GM23248 (cell line): Measurements from ENCODE around the gene DMWD.

ENCODE experiments used
- EZH2 ChIP-seq: fragments of 200-600 bp; sonication (generic); IDR thresholded peaks from 2 replicates; pipeline ENCODE4 v1.6.1; 2018; ENCODE audit warnings: antibody characterized with exemption, mild to moderate bottlenecking; ENCODE audit not compliant: insufficient read depth, poor library complexity, severe bottlenecking
- EZH2phosphoT487 ChIP-seq: fragments of 200-600 bp; sonication (generic); IDR thresholded peaks from 2 replicates; pipeline ENCODE4 v1.6.1; 2018; ENCODE audit warnings: antibody characterized with exemption, moderate library complexity, mild to moderate bottlenecking, low read depth; ENCODE audit not compliant: insufficient read depth

GRCh38 chr19:45763691-45764294 is 28.9 kb downstream of the DMWD start:
- TF ChIP-seq EZH2: no peak
- no peak for TF ChIP-seq EZH2phosphoT487
